Germinal center (tissue), 1 donor: ENCODE data around the gene ANK3.
A peak's percentile ranks its signal among the peaks of the same experiment; 100 is the strongest.

Experiments
- DNase-seq: peaks from one replicate; pipeline ENCODE4 v3.0.0; 2012; ENCODE audit warnings: mixed read lengths, low spot score

Gene ANK3

DNA sequence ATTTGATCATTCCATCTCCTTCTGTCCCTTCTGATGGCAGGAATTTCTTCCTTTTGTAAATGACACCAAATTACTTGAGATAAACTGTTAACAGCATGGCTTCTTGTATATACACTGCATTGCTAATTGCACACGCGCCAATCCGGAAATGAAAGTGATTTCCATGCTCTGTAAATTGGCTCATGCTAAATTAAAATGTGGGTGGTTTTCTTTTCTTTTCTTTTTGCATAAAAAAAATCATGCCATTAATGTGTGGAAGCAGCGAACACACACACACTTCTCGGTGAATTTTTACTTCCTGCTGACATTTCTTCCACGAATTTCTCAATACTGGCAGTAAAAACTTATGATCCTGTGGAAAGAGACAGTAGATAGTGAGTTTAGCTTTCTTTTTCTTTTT, 360.2 kb downstream of the ANK3 start:
- no peak for DNase-seq

DNA sequence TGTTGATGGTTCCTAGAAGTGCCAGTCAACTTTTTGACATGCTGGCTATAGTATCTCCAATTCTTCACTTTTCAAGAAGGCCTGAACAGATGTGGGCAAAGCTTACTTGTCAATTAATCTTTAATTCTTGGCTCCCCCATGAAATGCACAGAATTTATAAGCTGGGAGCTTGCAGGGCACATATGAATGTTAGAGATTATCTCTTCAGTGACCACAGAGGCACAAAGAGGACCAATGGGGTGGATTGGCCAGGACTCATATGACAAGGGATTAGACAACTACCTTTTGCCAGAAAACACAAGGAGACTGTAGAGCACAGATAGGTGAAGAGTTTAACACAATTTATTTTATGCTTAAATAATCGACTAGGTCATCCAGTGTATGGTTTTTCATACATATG, 361.6 kb downstream of the ANK3 start:
- no peak for DNase-seq

DNA sequence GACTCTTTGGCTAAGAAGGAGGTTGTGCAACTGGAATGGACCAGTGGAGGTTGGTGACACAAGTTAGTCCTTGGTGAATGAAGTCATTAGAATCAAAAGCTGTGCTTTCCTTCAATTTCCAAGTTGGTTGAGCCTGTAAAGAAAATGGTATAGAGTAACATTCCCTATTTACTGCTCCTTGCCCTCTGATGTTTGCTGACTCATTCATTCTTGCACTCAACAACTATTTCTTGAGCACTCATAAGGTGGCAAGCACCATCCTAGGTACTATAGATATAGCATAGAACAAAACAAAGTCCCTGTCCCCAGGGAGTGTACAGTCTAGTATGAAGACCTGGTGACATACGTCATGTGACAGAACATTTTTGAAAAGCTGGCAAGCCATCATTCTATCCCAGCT, 364.4 kb downstream of the ANK3 start:
- DNase-seq: no peak

DNA sequence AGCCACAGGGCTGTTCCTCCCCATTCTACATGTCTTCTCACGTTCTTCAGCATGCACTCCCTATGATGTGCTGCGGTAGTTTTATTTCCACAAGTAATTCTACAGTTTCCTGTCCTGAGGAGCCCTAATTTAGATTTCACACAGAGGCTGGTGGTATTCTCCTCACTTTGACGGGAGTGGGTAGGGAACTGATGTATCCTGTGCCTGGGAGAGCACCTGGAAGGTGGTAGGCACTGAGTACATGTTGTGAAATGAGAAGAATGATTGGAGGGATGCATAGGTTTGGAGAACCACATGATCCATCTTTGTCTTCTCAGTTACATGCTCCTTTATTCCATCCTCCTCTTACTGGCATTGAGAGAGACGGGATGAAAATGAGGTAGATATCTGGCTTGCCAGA, 365.2 kb downstream of the ANK3 start:
- no peak for DNase-seq

DNA sequence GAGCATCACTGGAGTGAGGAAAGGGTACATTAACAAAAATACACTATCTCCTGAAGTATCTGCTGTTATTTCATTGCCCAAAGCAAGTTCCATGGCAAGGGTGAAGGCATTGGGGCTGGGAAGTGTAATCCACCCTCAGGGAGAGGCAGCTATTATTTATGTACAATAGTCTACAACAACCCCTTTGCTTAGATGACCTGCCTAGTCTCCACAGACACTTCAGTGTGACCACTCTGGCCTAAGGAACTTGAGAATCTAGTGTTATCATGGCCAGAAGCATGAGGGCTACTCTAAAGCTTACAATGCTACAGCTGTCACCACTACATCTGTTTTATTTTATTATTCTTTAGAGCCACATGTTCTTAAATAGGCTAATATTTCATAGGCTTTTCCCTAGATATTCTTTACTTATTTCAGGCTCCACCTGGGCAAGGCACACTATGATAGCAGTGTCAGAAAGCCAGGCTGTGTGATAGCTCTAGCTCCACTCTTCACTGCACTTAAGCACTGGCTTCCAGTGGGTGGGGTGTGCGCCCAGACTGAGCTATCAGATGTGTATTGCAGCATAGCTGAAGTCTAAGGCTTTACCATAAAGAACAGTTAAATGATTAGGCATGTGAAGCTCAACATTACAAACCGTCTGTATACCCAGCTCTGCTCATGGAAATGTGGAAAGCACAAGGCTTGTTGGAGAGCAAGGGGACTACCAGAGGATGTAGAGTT, 366.4 kb downstream of the ANK3 start:
- no peak for DNase-seq

DNA sequence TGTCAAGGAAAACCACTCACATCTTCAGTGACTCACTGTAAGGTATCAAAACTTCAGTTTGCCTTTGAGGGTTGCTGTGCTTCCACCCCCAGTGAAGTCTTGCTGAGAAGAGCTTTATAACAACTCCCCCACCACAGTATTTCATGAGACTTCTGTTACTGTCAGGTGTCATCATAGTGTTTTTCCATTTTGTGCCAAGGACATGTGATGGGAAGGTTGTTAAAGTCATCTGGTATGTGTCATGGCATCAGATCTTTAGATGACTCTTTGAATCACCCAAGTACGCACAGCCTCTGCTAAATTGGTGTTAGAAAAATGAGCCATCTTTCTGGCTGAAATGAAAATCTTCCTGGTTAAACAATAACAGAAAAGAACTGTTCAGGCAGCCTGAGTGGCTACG, 368.3 kb downstream of the ANK3 start:
- DNase-seq: no peak

DNA sequence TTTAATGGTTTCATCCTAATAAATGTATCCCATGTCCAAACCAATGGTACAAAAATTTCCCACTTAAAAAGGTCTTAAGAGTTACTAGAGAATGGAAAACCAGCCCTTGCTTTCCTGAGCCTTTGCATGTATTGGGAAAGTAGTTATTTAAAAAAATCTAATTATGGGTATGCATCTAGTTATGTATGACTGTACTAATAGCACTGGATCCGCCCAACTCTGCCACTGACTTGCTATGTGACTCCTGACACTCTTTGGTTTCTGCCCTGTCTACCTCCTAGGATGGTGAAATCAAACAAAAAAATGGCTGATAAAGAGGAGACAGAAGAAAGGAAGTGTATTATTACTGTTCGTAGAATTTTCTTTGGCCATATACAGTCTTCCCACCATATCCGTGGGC, 372.9 kb downstream of the ANK3 start:
- no peak for DNase-seq

DNA sequence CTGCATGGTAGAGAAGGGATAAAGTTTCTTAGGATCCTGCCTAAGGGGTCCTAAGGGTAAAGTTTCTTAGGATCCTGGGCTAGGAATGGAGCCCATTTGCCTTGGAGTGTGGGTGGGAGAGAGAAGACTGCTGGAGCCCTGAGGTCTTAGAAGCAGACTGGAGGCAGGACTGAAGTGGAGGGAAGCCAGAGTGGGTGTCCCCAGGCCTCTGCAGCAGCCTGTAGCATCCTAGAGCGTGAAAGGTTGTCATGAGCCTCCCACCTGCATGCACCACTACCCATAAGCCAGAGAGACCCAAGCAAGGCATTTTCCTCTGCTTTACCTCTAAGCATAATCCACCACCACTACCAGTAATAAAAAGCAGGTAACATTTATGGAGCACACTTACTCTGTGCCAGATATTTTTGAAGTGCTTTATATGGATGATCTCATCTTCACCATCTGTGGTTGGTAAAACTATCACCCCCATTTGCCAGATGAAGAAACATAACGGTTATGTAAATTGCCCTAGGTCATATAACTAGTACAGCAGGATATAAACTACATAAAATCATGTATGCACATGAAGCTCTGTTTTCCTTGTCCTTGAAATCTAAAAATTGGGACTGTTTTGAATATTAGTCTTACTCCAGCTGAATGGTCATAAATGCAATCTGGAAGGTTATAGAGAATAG, 379.8 kb downstream of the ANK3 start:
- no peak for DNase-seq

DNA sequence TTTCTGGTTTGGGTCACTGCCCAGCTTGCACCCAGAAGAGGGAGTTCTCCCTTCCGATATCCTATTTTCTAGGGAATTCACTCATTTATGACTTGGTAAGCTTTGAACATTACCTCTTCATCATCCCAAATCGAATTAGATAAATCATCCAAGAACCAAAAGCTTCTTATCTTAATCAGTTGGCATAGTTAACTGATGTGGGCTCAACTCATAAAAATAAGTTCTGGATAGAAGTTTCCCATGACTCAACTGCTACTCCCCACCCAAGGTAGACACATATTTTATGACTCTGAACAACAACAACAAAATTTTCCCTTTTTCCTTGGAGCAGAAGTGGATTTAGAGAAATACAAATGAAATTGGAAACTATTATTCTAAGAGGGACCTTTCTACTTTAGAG, 380.4 kb downstream of the ANK3 start:
- no peak for DNase-seq

DNA sequence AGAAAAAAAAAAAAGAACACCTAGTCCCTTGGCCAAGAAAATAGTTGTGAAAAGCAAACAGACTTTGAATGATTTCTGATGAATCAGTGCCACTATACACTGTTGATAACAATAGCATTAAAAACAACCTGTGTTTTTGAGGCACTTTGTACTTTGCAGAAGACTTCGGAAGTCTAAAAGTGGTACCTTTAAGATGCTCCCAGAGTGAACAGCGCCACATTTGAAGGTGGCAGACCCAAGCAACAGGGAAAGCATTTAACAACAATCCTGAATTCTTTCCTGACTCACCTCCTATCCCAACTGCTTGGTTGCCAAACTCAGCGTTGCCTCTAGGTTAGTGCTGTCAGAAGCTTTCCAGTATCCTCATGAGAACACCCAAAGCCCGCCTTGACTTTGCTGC, 380.9 kb downstream of the ANK3 start:
- no peak for DNase-seq

DNA sequence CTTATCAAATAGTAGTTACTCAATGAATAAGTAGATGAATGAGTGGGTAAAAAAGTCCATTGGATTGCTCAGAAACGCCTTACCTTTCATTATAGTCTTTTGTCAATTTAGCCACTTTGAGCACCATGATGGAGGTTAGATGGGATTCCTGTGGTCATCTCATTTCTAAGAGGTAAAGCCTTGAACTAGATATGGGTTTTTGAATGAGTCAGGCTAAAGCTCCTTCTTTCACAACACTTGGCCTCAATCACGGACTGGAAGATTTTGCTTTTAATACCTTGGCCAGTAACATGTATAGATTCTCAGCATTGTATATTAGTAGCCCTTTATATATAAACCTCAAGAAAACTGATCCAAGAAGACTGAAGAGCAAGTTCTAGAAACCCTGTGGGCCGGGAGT, 383.6 kb downstream of the ANK3 start:
- no peak for DNase-seq

DNA sequence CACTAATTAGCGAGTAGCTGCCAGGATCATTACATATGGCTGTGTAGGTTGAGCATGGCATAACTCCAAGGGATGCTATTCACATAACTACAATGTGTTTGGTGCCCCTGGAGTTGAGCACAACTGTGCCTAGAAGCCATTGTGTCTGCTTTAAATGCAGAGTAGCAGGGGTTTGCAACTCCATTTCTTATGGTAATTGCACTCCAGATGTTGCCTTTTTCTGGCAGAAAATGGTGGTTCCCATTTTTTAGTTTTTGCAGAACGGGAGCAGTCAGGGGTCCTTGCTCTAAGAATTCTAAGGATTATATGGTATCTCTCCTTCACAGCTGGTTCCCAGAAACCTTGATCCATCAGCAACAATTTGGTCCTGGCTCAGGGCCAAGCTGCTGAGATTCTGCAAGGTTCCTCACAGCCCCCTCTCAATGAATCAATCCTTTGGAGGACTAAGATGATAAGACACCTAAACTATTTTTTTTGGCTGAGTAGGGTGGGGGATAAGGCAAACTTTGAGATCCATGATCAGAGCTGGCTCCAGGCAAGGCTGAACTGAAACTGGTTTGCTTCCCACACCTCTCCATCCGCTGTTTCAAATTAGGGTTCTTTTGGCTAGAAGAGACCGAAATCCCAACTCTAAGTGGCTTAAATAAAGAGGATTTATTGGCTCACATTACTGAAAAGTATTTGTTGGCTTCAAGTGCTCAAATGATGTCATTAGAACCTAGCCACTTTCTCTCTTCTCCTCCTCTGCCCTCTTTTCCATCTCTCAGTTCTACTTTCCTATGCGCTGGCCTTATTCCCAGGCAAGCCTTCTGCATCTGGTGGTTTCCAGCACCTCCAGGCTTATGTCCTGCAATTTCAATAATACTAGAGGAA, 385.8 kb downstream of the ANK3 start:
- no peak for DNase-seq

DNA sequence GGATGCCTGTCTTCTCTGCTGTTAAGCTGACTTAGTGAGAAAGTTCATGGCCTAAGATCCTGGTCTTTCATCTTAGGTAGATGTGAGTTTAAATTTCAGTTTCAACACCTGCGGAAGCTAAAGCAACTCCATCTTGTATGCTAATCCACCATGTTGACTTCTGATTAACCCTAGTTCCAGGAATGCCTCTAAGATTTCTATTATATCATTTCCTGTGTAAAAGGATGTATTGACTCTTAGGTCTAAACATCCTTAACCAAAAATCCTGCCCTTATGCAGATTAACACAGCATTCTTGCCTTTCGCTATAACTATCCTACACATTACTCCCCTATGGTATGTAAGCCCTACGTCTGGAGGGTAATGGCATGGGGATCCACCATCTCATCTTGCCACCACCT, 388.9 kb downstream of the ANK3 start:
- no peak for DNase-seq

DNA sequence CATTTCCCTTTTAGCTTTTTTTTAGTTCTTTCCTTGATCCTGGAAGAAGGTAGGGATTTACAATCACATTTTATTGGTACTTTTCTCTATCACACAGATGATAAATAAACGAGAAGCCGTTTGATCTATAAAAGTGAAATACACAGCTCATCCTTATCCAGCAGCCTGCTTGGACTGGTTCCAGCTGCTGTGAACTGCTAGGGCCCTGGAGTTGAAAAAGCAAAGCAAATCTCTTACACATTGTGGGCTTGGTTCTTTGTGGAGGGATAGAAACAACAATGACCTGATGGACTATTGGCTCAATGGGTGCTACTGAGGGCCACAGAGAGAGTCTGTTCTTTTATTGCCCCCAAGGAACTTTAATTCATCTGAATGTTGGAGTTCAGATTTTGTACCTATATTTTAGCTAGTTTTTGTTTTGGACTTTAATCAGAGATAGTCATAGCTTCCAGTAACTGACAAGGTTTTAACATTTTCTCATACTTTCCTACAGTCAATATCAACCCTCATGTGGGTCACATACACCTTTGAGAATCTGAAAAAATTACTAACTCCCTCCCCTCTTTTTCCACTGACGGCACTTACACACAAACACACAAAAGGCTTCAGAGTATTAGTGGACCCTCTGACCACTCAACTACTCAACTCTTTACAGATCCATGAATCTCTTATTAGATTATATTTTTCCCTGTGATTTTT, 391.7 kb downstream of the ANK3 start:
- no peak for DNase-seq

DNA sequence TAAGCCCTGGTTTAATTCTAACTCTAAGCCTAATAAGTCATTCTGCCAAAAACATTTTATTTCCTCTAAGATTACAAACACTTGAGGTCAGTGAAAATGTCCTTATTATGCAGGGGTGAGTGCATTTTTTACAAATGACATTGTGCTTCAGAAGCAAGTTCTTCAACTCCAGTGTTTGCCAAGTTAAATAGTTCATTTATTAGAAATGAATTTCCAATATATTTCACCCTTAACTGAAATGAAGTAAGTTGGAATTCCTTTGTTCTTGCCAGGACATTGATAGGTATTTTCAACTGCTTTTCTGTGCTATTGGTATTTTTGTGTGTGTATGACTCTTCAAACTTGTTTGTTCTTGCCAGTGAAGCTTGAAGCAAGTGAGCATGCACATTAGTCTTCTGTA, 393.8 kb downstream of the ANK3 start:
- DNase-seq: no peak

DNA sequence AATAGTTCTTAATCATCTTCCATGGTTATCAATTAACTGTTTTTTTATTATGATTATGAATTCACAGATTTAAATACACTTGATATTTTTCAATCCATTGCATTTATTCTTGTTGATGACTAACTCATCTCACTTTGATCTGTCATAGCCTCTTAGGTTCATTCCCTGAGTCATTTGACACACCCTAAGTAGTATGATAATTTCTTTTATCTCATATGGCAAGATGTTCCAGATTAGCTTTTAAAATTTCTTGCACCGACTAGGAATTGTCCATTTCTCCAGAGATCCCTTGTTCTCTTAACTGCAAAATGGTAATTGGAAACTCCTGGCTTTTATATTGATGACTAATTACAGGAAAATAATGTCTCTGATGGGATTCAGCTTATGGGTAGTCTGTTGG, 395.7 kb downstream of the ANK3 start:
- no peak for DNase-seq

DNA sequence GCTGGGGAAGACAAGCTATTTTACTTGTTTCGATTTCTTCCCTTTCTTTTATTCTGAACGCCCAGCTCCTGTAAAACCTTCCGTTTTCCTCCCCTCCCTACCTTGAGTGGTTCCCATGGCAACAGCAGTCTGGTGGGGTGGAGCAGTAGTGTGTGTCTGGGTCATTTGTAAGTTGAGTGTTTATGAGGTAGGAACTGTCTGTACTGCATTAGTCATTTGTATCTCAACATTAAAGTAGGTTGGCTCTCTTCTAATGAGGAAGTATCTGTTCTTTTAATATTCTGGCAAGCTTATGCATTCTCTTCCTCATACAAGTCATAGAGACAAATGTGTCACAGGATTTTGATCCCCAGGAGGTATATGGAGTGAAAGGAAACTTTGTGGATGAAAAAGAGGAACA, 398.0 kb downstream of the ANK3 start:
- peak; percentile 31 for DNase-seq

DNA sequence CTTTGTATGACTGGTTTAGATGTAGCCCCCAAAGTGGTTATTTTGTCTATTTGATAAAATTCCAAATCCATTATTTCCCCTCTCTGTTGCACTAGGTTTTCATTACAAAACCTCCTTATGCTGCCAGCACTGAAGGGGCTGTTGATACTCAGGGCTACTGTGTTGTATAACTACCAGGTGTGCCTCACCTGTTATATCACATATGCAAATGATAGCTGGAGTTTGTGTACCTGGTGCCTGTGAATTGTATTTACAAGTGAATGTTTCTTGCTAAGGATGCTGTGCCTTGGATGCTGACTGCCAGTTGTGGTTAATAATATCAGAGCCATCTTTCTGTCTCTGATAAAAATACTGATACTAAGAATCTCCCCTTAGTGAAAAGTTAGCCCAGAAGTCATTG, 398.6 kb downstream of the ANK3 start:
- no peak for DNase-seq

DNA sequence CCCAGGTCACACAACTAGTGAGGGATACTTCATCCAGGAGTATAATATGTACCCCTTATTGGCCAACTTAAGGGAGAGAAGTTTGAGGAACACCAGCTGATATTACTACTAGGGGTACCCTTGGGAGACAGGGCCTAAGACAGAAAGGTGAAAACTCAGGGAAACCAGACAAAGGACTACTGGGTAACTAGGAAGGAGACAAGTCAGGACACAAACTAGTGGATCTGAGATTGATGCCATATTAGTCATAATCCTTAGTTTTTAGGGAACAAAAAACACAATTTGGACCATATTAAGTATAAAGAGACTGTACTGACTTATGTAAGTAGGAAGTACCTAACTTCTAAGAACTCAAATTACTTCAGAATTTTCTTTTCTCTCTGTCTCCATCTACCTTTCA, 404.0 kb downstream of the ANK3 start:
- no peak for DNase-seq

DNA sequence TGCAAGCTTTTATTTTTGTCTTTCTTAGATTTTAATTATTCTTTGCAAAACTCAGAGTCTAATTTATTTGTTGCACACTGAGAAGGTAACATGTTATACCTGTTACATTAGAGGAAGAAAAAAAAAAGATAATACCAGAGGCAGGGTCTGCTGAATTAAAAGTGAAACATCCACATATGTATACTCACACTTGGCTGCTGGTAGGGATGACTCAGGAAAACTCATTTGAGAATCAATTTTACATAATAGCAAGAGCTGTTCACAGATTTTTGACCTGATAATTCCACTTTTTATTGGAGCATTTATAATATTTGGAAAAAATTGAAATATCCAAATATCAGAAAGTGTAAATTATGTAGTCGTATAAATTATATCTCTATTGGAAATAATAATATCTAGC, 405.3 kb downstream of the ANK3 start:
- no peak for DNase-seq

DNA sequence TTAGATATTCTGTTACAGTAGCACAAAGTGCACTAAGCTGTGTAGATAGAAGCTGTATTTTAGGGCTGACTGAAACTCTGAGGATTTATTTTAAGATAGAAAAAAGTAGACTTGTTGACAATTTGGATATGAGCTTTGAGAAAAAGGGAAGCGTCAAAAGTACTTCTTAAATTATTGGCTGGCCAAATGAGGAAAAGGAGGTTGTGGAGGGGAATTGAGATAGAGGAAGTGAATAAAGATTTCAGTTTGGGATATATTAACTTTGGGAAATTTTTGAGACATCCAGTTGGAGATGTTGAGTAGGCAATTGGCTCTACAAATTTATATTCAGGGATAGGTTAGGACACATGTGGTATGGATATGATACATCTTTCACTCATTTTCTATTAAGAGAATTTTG, 409.3 kb downstream of the ANK3 start:
- DNase-seq: no peak

DNA sequence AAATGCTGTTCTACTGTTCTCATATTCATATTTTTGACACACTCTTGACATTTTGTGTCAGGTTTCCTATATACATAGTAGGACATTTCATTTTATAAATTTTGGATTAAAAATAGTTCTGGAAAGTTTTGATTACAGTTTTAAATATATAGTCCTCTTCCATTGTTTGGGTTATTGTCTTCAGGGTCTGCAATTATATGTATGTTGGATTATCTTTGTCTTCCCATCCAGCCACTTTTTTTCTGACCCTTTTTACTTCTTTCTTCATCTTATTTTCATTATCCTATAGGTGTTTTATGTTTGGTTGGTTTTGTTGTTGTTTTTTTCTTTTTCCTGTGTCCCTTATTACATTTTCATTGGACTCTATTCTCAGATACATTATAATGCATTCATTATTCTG, 412.2 kb downstream of the ANK3 start:
- no peak for DNase-seq

DNA sequence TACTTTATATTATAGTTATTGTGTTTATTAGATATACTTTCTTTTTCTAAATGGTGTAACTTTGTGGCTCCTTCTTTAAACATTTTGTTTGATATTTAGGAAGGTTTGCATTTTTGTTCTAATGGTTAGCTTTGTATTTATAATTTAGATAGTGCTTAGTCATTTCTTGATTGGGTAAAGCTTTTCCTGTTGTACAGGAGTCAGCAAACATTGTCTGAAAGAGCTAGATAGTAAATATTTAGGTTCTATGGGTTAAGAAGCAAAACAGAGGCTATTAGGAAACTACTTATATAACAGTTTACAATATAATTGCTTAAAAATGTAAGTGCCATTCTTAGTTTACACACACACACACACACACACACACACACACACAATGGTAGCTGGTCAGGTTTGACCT, 412.8 kb downstream of the ANK3 start:
- DNase-seq: no peak
